Thyroid gland (tissue), 4 donors: Measurements from ENCODE around the gene BSN. TPM values are rescaled to one million over a fixed set of nuclear protein-coding genes. Genes with fewer than 3 reads are reported as not detected.

ENCODE experiments used
- DNase-seq, 2 donors: peaks; one replicate each; pipeline ENCODE4 v3.0.0-alpha.2; 2019
- H3K27ac ChIP-seq, 3 donors: fragments of 200-600 bp; sonication (generic); 1 replicate in 2 of 3; 2 replicates in 1 of 3; pipeline ENCODE4 v1.5.1; 2016 to 2019; ENCODE audit warnings: mild to moderate bottlenecking in 1 of 3, moderate library complexity in 1 of 3
- H3K27me3 ChIP-seq: fragments of 200-600 bp; sonication (generic); one replicate; pipeline ENCODE4 v1.5.1; 2019
- H3K36me3 ChIP-seq, 2 donors: fragments of 200-600 bp; sonication (generic); one replicate each; pipeline ENCODE4 v1.5.1; 2016 to 2019
- H3K4me1 ChIP-seq, 2 donors: fragments of 200-600 bp; sonication (generic); one replicate each; pipeline ENCODE4 v1.5.1; 2017 to 2019
- H3K4me3 ChIP-seq, 3 donors: fragments of 200-600 bp; sonication (generic); replicated peaks in 1 of 3; 1 replicate in 2 of 3; 2 replicates in 1 of 3; pipeline ENCODE4 v1.5.1; 2016; ENCODE audit warnings: mild to moderate bottlenecking in 1 of 3
- H3K9me3 ChIP-seq: fragments of 200-600 bp; sonication (generic); one replicate; pipeline ENCODE4 v1.5.1; 2017
- CTCF ChIP-seq, 6 experiments: fragments of 200-600 bp in 3 of 6; fragments of 450-650 bp in 3 of 6; sonication (generic) in 3 of 6; IDR thresholded peaks; one replicate each; pipeline ENCODE4 v1.5.1; 2016 to 2019; ENCODE audit warnings: antibody characterized with exemption in 6 of 6, mild to moderate bottlenecking in 2 of 6, inconsistent platforms in 1 of 6, moderate library complexity in 1 of 6
- POLR2A ChIP-seq, 2 donors: fragments of 450-650 bp; IDR thresholded peaks; one replicate each; pipeline ENCODE4 v1.6.1; 2017; ENCODE audit warnings: antibody characterized with exemption in 2 of 2, mild to moderate bottlenecking in 2 of 2, moderate library complexity in 1 of 2
- WGBS, 2 donors: methylation state at CpG; one replicate each; pipeline ENCODE4 v1.1.5; 2017; 5-methylcytosine and 5-hydroxymethylcytosine counted together
- intact Hi-C: fragments of 100-400 bp; cut with DNase I; formaldehyde crosslinking; loops from one replicate; pipeline ENCODE4 v1.15.1; 2023
- total RNA-seq, 4 donors: library from RNA; depleted of rRNA; stranded (reverse); fragments of >200 nt; gene quantifications; one replicate each; pipeline ENCODE4 v1.2.3, GENCODE V29; 2016

BSN gene
- total RNA-seq, 4 donors from 2014 or later: 0.56 to 1.8 (median 0.99) TPM

DNA sequence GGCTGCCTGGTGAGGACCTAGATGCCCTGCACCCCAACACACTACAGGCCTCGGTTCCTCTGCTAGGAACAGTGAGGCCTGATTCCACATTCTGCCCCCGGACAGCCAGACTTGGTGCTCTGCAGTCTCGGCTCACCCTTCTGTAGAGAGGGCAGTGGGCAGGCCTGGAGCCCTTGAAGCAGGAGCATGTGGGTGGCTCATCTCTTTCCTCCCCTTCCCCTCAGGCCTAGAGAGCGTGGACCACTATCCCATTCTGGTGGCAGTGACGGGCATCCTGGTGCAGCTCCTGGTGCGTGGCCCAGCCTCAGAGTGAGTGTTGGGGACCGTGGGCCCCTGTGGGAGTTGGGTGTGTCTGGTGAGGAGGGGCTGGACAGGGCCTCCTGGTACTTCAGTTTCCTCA is 161.9 kb downstream of the BSN start:
- WGBS, 2 donors: 100% methylated on average over 3 to 7 of the region's 7 CpGs
- Histone ChIP-seq H3K27me3 (no peaks in the 10 kb centered on the region), H3K4me1 (peaks cover 10 to 16% of the 10 kb centered on the region in 2 donors), H3K9me3 (no peaks in the 10 kb centered on the region), H3K4me3 (no peak overlapping the region), H3K27ac (no peak overlapping the region), H3K36me3 (peaks cover under 1 to 7% of the 10 kb centered on the region in 2 donors)
- intact Hi-C loops: no loop called here
- no peak for DNase-seq
- TF ChIP-seq POLR2A (IDR thresholded peaks at IDR 0.05) (no peak), CTCF (IDR thresholded peaks at IDR 0.05) (no peak)

DNA sequence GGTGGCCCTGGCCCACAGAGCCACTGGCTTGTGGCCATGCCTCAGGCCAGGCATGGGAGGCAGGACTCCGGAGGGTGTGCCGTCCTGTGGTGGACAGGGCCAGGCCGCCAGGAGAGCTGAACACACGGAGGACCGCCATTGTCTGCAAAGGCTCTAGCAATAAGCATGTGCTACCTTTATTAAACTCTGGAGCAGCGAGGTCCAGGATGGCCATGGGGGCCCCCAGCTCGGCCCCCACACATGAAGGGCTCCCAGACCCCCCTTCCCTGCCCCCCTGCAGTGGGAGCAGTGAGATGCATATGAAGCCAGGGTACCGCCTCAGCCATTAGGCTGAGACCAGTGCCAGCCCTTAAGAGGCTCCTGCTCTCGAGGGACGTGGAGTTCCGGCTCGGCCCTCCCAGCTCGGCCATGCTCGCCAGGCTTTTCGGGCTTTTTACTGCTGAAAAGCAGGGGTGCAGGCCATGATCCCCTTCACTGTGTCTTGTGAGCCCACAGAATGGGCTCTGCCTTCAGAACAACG is 162.5 kb downstream of the BSN start:
- H3K27ac ChIP-seq: no peak overlapping the region
- peaks cover 10 to 16% of the 10 kb centered on the region in 2 donors for H3K4me1 ChIP-seq
- no peak overlapping the region for H3K4me3 ChIP-seq
- no peaks in the 10 kb centered on the region for H3K9me3 ChIP-seq
- 92 to 100% methylated on average over 1 to 6 of the region's 16 CpGs for WGBS, 2 donors
- peaks cover 7% of the 10 kb centered on the region in 2 donors for H3K36me3 ChIP-seq
- TF ChIP-seq CTCF (IDR thresholded peaks at IDR 0.05) (no peak), POLR2A (IDR thresholded peaks at IDR 0.05) (no peak)
- no peaks in the 10 kb centered on the region for H3K27me3 ChIP-seq
- intact Hi-C loops: no loop called here
- no peak for DNase-seq

DNA sequence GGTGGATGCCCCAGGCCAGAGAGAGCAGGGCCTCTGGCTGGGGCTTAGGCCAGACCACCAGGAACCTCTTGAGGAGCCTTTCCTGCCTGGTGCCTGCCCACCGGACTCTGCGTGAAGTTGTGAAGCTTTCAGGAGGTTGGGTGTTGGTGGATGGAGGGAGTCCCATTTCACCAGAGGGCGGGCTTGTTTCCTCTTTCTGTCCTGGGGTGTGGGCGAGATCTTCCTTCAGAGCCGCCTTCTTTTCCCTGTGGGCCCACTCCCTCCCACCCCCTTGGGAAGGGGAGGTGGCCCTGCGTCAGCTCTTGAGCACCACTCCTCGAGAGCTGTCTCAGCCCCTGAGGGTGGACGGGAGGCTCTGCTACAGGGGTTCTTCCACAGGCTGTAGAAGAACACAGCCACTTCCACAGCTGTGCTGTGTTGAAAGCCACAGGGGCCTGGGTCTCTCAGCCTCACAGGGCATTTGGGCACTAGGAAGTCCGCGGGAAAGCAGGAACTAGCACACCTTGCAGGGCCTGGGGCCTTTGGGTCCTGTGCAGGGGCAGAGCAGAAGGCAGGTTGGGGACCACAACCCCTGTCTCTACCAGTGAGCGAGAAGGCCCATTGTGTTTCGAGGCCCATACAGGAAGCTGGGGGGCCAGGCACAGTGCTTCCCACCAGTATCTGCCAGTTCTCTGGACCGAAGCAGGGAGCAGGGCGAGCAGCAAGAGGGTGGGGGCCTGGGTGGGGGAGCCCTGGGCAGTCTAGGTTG is 163.1 kb downstream of the BSN start:
- DNase-seq: no peak
- H3K27ac ChIP-seq: no peak overlapping the region
- WGBS, 2 donors: 94 to 95% methylated on average over 11 to 14 of the region's 14 CpGs
- H3K36me3 ChIP-seq: peaks cover 7 to 13% of the 10 kb centered on the region in 2 donors
- H3K4me1 ChIP-seq: peaks cover 13 to 19% of the 10 kb centered on the region in 2 donors
- intact Hi-C loops: no loop called here
- no peak overlapping the region for H3K4me3 ChIP-seq
- TF ChIP-seq POLR2A (IDR thresholded peaks at IDR 0.05) (no peak), CTCF (IDR thresholded peaks at IDR 0.05) (no peak)
- no peaks in the 10 kb centered on the region for H3K27me3 ChIP-seq
- H3K9me3 ChIP-seq: no peaks in the 10 kb centered on the region

- no peak overlapping the region for H3K27ac ChIP-seq
- no peaks in the 10 kb centered on the region for H3K9me3 ChIP-seq
- DNase-seq: no peak
- intact Hi-C loops: no loop called here
- H3K27me3 ChIP-seq: no peaks in the 10 kb centered on the region
- no peak overlapping the region for H3K4me3 ChIP-seq
- 65 to 79% methylated on average over 32 to 47 of the region's 75 CpGs for WGBS, 2 donors
- TF ChIP-seq CTCF (IDR thresholded peaks at IDR 0.05) (no peak), POLR2A (IDR thresholded peaks at IDR 0.05) (no peak)
- peaks cover 7 to 15% of the 10 kb centered on the region in 2 donors for H3K36me3 ChIP-seq
- peaks cover 21 to 27% of the 10 kb centered on the region in 2 donors for H3K4me1 ChIP-seq
Observed at GRCh38 chr3:49717959-49718857, 163.9 kb downstream of the BSN start.
